Fibroblast of skin of left biceps (primary cell): ENCODE data around the gene HNRNPA2B1.
"Not testable (repeated sequence)": the region's sequence is repeated elsewhere in the genome, so short reads cannot be mapped to it uniquely, and the experiment has no call there.

Experiments
- DNase-seq, 2 experiments: peaks; one replicate each; pipeline ENCODE4 v3.0.0-alpha.2; 2013; ENCODE audit warnings: low read depth in 2 of 2

HNRNPA2B1 gene

GRCh38 chr7:26185131-26185843 is 15.3 kb downstream of the HNRNPA2B1 start:
- DNase-seq: no peak

GRCh38 chr7:26184281-26185101 is 16.1 kb downstream of the HNRNPA2B1 start:
- DNase-seq: not testable (repeated sequence)

GRCh38 chr7:26183545-26184280 is 16.8 kb downstream of the HNRNPA2B1 start:
- no peak for DNase-seq

GRCh38 chr7:26182706-26183105 is 17.8 kb downstream of the HNRNPA2B1 start:
- DNase-seq: no peak

- DNase-seq: no peak
Measured at GRCh38 chr7:26182283-26182682, 18.3 kb downstream of the HNRNPA2B1 start.

GRCh38 chr7:26181474-26182227 is 18.9 kb downstream of the HNRNPA2B1 start:
- no peak for DNase-seq

- DNase-seq: no peak
Measured at GRCh38 chr7:26180792-26181198, 19.8 kb downstream of the HNRNPA2B1 start.

- no peak for DNase-seq
Measured at GRCh38 chr7:26179826-26180497, 20.6 kb downstream of the HNRNPA2B1 start.

GRCh38 chr7:26179422-26179821 is 21.1 kb downstream of the HNRNPA2B1 start:
- DNase-seq: no peak

GRCh38 chr7:26178272-26178960 is 22.1 kb downstream of the HNRNPA2B1 start:
- DNase-seq: no peak

- DNase-seq: not testable (repeated sequence)
Measured at GRCh38 chr7:26177269-26177668, 23.3 kb downstream of the HNRNPA2B1 start.

GRCh38 chr7:26176696-26177095 is 23.9 kb downstream of the HNRNPA2B1 start:
- not testable (repeated sequence) for DNase-seq

- DNase-seq: not testable (repeated sequence)
Measured at GRCh38 chr7:26175903-26176302, 24.6 kb downstream of the HNRNPA2B1 start.

GRCh38 chr7:26172048-26172447 is 28.5 kb downstream of the HNRNPA2B1 start:
- DNase-seq: no peak

GRCh38 chr7:26171601-26172000 is 28.9 kb downstream of the HNRNPA2B1 start:
- no peak for DNase-seq

GRCh38 chr7:26170663-26171062 is 29.9 kb downstream of the HNRNPA2B1 start:
- no peak for DNase-seq

- DNase-seq: no peak
Measured at GRCh38 chr7:26169271-26169670, 31.3 kb downstream of the HNRNPA2B1 start.

GRCh38 chr7:26168458-26169023 is 32.0 kb downstream of the HNRNPA2B1 start:
- DNase-seq: no peak

- DNase-seq: no peak
Measured at GRCh38 chr7:26167303-26167934, 33.1 kb downstream of the HNRNPA2B1 start.
